ENCODE results near the gene PACC1.
A peak's percentile ranks its signal among the peaks of the same experiment; 100 is the strongest.

PACC1 gene

DNA sequence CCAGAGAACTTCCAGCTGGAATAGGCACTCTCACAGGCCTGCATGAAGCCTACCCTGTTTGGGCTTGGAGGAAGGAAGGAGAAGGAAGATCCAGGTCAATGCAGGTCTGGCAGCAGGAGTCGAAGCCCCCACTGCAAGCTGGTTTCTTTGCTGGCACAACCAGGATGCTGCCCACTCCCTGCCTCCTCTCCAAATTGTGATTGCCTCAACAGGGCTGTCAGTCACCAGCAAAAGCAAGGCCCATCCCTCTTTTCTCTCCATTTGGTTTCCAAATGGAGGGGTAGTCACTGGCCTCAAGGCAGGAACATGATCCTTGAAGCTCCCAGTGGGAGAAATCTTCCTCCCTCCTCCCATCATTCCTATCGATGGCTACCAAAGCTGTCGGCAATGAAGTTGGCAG is 37.0 kb downstream of the PACC1 start:
- no peak overlapping the region for H3K4me3 ChIP-seq (replicated peaks in 1 of 2; ENCODE audit: low read depth in 2 of 2, low read length in 2 of 2)
- no peak for DNase-seq (ENCODE audit: low read depth in 2 of 2)
- TF ChIP-seq, protein P1, sequence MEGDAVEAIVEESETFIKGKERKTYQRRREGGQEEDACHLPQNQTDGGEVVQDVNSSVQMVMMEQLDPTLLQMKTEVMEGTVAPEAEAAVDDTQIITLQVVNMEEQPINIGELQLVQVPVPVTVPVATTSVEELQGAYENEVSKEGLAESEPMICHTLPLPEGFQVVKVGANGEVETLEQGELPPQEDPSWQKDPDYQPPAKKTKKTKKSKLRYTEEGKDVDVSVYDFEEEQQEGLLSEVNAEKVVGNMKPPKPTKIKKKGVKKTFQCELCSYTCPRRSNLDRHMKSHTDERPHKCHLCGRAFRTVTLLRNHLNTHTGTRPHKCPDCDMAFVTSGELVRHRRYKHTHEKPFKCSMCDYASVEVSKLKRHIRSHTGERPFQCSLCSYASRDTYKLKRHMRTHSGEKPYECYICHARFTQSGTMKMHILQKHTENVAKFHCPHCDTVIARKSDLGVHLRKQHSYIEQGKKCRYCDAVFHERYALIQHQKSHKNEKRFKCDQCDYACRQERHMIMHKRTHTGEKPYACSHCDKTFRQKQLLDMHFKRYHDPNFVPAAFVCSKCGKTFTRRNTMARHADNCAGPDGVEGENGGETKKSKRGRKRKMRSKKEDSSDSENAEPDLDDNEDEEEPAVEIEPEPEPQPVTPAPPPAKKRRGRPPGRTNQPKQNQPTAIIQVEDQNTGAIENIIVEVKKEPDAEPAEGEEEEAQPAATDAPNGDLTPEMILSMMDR (IDR thresholded peaks at IDR 0.05; ENCODE audit: low read depth, low read length): no peak

DNA sequence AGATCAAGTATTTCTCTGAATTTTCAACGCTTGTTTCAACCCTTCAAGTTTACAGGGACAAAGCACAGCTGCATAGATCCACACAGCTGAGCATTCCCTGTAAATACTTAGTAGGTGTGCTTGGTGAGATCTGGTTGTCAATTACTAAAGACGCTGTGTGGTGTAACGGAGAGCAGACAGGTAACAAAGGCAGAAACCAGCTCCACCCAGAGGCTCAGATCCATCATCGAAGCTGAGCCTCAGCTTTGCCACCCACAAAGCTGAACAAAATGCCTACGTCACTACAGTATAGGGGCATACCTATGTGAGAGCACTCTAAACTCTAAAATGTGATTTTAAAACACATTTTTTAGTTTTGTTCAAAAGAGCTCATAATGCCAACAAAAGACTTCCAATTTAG is 38.7 kb downstream of the PACC1 start:
- no peak overlapping the region for H3K4me3 ChIP-seq (replicated peaks in 1 of 2; ENCODE audit: low read depth in 2 of 2, low read length in 2 of 2)
- TF ChIP-seq, protein P1 (IDR thresholded peaks at IDR 0.05; ENCODE audit: low read depth, low read length): no peak
- DNase-seq (ENCODE audit: low read depth in 2 of 2): no peak

DNA sequence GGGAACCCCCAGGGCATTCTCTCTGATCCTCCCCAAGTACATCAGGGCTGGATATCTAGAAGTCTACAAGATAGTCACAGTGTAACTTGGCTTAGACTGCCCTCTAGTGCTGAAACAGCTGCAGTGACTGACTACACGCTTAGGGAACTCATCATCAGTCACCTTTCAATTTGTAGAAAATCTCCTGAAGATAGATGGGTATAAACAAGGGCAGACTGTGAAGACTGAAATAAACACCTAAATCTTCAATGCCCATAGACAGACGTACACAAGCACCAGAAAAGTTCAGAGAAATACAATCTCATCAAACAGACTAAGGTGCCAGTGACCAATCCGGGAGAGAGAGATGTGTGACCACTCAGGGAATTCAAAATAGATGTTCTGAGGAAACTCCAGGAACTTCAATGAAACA is 46.6 kb downstream of the PACC1 start:
- TF ChIP-seq, protein P1 (IDR thresholded peaks at IDR 0.05; ENCODE audit: low read depth, low read length): peak; percentile 94
- H3K4me3 ChIP-seq (replicated peaks in 1 of 2; ENCODE audit: low read depth in 2 of 2, low read length in 2 of 2): no peak overlapping the region
- DNase-seq (ENCODE audit: low read depth in 2 of 2): peak; percentile 83 to 88

DNA sequence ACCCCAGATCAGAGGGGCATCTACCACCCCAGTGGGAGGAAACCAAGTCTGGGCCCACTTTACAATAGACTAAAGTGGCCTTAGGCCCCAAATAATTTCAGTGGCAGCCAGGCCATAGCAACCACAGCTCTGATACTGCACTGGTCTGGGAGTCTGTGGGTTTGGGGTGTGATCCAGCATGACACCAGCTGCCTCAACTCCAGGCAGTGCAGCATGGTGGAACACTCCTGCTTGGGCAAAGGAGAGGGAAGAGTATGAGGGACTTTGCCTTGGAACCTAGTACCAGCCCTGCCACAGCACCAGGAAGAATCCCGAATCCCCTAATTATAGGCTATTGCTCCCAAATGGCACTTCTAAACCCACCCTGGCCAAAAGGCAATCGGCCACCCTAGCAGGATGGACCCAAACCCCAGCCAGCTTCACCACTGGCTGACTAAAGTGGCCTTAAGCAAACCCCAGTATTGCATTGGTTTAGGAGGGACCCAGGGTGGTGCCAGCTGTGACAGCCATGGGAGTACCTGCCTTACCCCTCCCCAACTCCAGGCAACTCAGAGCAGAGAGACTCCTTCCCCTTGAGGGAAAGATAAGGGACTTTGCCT is 47.1 kb downstream of the PACC1 start:
- no peak for DNase-seq (ENCODE audit: low read depth in 2 of 2)
- TF ChIP-seq, protein P1 (IDR thresholded peaks at IDR 0.05; ENCODE audit: low read depth, low read length): no peak
- no peak overlapping the region for H3K4me3 ChIP-seq (replicated peaks in 1 of 2; ENCODE audit: low read depth in 2 of 2, low read length in 2 of 2)

DNA sequence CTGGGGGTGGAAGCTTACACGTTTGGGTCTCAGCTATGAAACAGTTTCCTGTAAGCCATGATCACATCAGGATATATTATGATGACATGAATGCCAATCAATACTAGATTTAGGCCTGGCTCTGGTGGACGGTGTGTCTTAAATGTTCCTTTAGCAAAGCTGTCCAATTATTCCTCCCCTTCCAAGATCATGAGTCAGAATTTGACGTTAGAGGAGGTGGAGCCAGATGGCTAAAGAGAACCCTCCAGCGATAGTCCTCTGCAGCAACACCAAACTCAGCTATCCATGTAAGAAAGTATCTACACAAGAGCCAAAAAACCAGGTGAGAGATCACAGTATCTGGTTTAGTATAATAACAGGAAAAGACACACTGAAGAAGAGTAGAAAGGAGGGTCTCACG is 47.8 kb downstream of the PACC1 start:
- H3K4me3 ChIP-seq (replicated peaks in 1 of 2; ENCODE audit: low read depth in 2 of 2, low read length in 2 of 2): no peak overlapping the region
- TF ChIP-seq, protein P1 (IDR thresholded peaks at IDR 0.05; ENCODE audit: low read depth, low read length): no peak
- DNase-seq (ENCODE audit: low read depth in 2 of 2): peak; percentile 33 to 62

DNA sequence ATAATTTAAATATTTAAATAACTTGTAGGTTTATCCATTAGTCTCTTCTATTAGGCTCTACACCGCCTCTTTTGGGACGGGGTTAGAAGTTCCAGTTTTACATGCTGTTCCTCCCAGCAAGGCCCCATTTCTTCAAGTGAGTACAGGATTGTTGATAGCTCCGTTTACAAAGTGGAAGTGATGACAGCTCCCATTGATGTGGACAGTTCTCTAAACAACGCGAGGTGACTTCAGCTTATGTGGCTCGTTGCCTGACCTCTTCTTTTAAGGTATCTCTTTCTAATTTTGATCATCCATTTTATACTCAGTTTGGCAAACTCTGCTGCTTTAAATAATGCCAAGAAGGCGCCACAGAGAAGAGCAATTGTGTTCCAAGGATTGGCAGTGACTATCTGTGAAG is 49.7 kb downstream of the PACC1 start:
- H3K4me3 ChIP-seq (replicated peaks in 1 of 2; ENCODE audit: low read depth in 2 of 2, low read length in 2 of 2): no peak overlapping the region
- TF ChIP-seq, protein P1 (IDR thresholded peaks at IDR 0.05; ENCODE audit: low read depth, low read length): no peak
- DNase-seq (ENCODE audit: low read depth in 2 of 2): no peak

Measured in cardiac fibroblast (primary cell).